NCI-H526 (cell line): Measurements from ENCODE around the gene OSBPL2.

Experiments
- DNase-seq, 2 experiments: peaks; one replicate each; lab custom pipeline; 2025; lab: John Stamatoyannopoulos, UW

Gene OSBPL2

GRCh38 chr20:62258499-62259293, 20.4 kb downstream of the OSBPL2 start:
- no peak for DNase-seq

- DNase-seq = no peak
Observed at GRCh38 chr20:62259294-62259565, 20.9 kb downstream of the OSBPL2 start.

- DNase-seq = no peak
Observed at GRCh38 chr20:62262064-62262463, 23.7 kb downstream of the OSBPL2 start.

GRCh38 chr20:62263396-62263795, 25.1 kb downstream of the OSBPL2 start:
- no peak for DNase-seq

GRCh38 chr20:62265365-62265764, 27.0 kb downstream of the OSBPL2 start:
- DNase-seq = no peak

GRCh38 chr20:62266340-62266739, 28.0 kb downstream of the OSBPL2 start:
- DNase-seq = no peak

GRCh38 chr20:62266851-62267250, 28.5 kb downstream of the OSBPL2 start:
- no peak for DNase-seq

GRCh38 chr20:62267543-62267942, 29.2 kb downstream of the OSBPL2 start:
- DNase-seq = no peak

- no peak for DNase-seq
Observed at GRCh38 chr20:62268228-62268900, 30.0 kb downstream of the OSBPL2 start.

GRCh38 chr20:62269378-62269777, 31.1 kb downstream of the OSBPL2 start:
- DNase-seq = no peak

- no peak for DNase-seq
Observed at GRCh38 chr20:62269871-62270270, 31.6 kb downstream of the OSBPL2 start.

GRCh38 chr20:62272200-62272599, 33.9 kb downstream of the OSBPL2 start:
- DNase-seq = no peak

GRCh38 chr20:62273416-62273815, 35.1 kb downstream of the OSBPL2 start:
- no peak for DNase-seq

- no peak for DNase-seq
Observed at GRCh38 chr20:62274332-62274950, 36.1 kb downstream of the OSBPL2 start.

GRCh38 chr20:62275219-62275618, 36.9 kb downstream of the OSBPL2 start:
- DNase-seq = no peak

GRCh38 chr20:62276439-62276838, 38.1 kb downstream of the OSBPL2 start:
- no peak for DNase-seq

GRCh38 chr20:62277253-62277652, 38.9 kb downstream of the OSBPL2 start:
- no peak for DNase-seq

GRCh38 chr20:62280303-62280702, 42.0 kb downstream of the OSBPL2 start:
- no peak for DNase-seq

GRCh38 chr20:62281161-62281933, 43.0 kb downstream of the OSBPL2 start:
- no peak for DNase-seq

- DNase-seq = no peak
Observed at GRCh38 chr20:62282103-62282502, 43.8 kb downstream of the OSBPL2 start.

GRCh38 chr20:62282877-62283503, 44.7 kb downstream of the OSBPL2 start:
- no peak for DNase-seq

GRCh38 chr20:62284448-62284847, 46.1 kb downstream of the OSBPL2 start:
- no peak for DNase-seq
